HEK293T (cell line): Measurements from ENCODE around the gene CAPZB.

Source experiments
- CTCF ChIA-PET: fragments of 350-600 bp; formaldehyde crosslinking; extraction: SDS; loops from one replicate; lab custom pipeline; 2021; ENCODE audit warnings: antibody characterized with exemption, inconsistent platforms; lab: Yijun Ruan, JAX
- POLR2A ChIA-PET: fragments of 350-600 bp; formaldehyde crosslinking; extraction: SDS; loops from one replicate; lab custom pipeline; 2020; ENCODE audit warnings: antibody characterized with exemption, inconsistent platforms; lab: Yijun Ruan, JAX
- DNase-seq: peaks from one replicate; pipeline ENCODE4 v3.0.0; 2012; ENCODE audit warnings: mixed read lengths; ENCODE audit errors: extremely low spot score
- ARNT ChIP-seq: fragments of 450-650 bp; IDR thresholded peaks from 2 replicates; pipeline ENCODE4 v1.6.1; 2017; ENCODE audit warnings: mild to moderate bottlenecking
- BHLHE40 ChIP-seq: fragments of 450-650 bp; IDR thresholded peaks from 2 replicates; pipeline ENCODE4 v1.6.1; 2016; ENCODE audit warnings: mild to moderate bottlenecking, moderate library complexity, borderline replicate concordance
- CTBP1 ChIP-seq: fragments of 450-650 bp; IDR thresholded peaks from 2 replicates; pipeline ENCODE4 v1.6.1; 2016; ENCODE audit warnings: borderline replicate concordance
- ELF4 ChIP-seq: fragments of 450-650 bp; IDR thresholded peaks from 2 replicates; pipeline ENCODE4 v1.6.1; 2017; ENCODE audit warnings: antibody characterized with exemption
- FOXA1 ChIP-seq: fragments of 450-650 bp; IDR thresholded peaks from 2 replicates; pipeline ENCODE4 v1.6.1; 2016; ENCODE audit warnings: mild to moderate bottlenecking
- FOXK2 ChIP-seq: fragments of 450-650 bp; IDR thresholded peaks from 2 replicates; pipeline ENCODE4 v1.6.1; 2016; ENCODE audit warnings: mild to moderate bottlenecking
- FOXM1 ChIP-seq: fragments of 450-650 bp; IDR thresholded peaks from 2 replicates; pipeline ENCODE4 v1.6.1; 2017; ENCODE audit warnings: mild to moderate bottlenecking, borderline replicate concordance
- HDGF ChIP-seq: fragments of 450-650 bp; IDR thresholded peaks from 2 replicates; pipeline ENCODE4 v1.6.1; 2017; ENCODE audit warnings: antibody characterized with exemption, borderline replicate concordance
- L3MBTL2 ChIP-seq: fragments of 450-650 bp; conservative IDR thresholded peaks from 2 replicates; pipeline ENCODE4 v1.6.1; 2016; ENCODE audit warnings: mild to moderate bottlenecking
- LEF1 ChIP-seq: fragments of 450-650 bp; IDR thresholded peaks from 2 replicates; pipeline ENCODE4 v1.6.1; 2017; ENCODE audit warnings: mild to moderate bottlenecking, borderline replicate concordance
- NFRKB ChIP-seq: fragments of 450-650 bp; IDR thresholded peaks from 2 replicates; pipeline ENCODE4 v1.6.1; 2016; ENCODE audit warnings: mild to moderate bottlenecking, moderate library complexity
- SP1 ChIP-seq: fragments of 450-650 bp; IDR thresholded peaks from 2 replicates; pipeline ENCODE4 v1.6.1; 2017
- SUZ12 ChIP-seq: fragments of 450-650 bp; IDR thresholded peaks from 2 replicates; pipeline ENCODE4 v1.6.1; 2016; ENCODE audit warnings: mild to moderate bottlenecking
- TARDBP ChIP-seq: fragments of 450-650 bp; IDR thresholded peaks from 2 replicates; pipeline ENCODE4 v1.6.1; 2016
- ZNF384 ChIP-seq: fragments of 450-650 bp; IDR thresholded peaks from 2 replicates; pipeline ENCODE4 v1.6.1; 2016
- TF ChIP-seq, protein P1 (sequence below): fragments of 450-650 bp; IDR thresholded peaks from 2 replicates; pipeline ENCODE4 v1.6.1; 2016

CAPZB gene

GRCh38 chr1:19468397-19468956 lies 16.9 kb downstream of the CAPZB start:
- CTCF ChIA-PET: interaction anchor here (1.0 kb wide), 1 partner anchor 19 kb away, joined by 3 read pairs; no protein-coding TSS in a partner anchor
- TF ChIP-seq FOXM1 (no peak), HDGF (no peak), LEF1 (no peak), CTBP1 (no peak), L3MBTL2 (no peak), BHLHE40 (no peak), FOXK2 (no peak), SUZ12 (no peak), FOXA1 (no peak), ZNF384 (no peak), TARDBP (no peak), ARNT (no peak), SP1 (no peak), ELF4 (no peak), NFRKB (no peak)
- TF ChIP-seq, protein P1, sequence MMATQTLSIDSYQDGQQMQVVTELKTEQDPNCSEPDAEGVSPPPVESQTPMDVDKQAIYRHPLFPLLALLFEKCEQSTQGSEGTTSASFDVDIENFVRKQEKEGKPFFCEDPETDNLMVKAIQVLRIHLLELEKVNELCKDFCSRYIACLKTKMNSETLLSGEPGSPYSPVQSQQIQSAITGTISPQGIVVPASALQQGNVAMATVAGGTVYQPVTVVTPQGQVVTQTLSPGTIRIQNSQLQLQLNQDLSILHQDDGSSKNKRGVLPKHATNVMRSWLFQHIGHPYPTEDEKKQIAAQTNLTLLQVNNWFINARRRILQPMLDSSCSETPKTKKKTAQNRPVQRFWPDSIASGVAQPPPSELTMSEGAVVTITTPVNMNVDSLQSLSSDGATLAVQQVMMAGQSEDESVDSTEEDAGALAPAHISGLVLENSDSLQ: no peak
- POLR2A ChIA-PET: no interaction called here
- DNase-seq: no peak

DNA sequence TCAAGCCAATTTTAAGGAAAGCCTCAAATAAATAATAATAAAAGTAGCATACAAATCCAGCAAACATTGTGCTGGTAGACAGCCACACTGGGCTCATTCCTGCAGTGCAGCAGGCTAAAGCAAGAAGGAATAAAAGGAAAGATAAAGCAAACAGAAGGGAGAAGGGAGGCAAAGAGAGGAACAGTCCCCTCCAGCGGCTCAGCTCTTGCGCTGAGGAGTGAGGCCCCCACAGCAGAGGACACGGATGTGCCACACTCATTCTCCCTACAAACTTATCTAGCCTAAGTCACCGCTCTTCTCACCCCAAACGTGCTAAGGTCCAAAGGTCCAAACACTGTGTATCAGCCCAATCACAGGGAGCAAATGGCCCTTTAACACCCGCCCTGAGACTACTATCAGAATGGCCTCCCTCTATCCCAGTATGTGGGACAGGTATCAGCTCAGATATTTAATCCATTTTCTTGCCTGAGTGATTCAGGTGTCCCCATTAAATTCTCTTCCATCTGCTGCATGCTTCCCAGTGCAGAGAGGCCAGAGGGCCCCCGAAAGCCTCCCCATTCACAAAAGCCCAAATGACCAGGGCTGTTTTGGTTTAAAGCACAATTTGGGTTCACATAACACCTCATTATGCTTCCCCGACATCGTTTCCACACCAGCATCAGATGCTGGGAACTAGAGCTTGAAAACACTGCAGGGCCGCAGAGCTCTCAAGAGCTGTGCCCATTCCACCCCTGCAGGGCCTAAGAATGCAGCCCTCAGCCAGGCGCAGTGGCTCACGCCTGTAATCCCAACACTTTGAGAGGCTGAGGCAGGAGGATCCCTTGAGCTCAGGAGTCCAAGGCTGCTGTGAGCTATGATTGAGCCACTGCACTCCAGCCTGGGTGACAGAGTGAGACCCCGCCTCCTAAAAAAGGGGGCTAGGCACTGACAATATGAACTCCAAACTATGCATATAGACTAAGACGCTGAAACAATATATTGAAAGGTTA lies 17.8 kb downstream of the CAPZB start:
- no peak for TF ChIP-seq CTBP1
- TF ChIP-seq, protein P1: no peak
- no peak for TF ChIP-seq L3MBTL2
- TF ChIP-seq BHLHE40: no peak
- no peak for TF ChIP-seq ZNF384
- TF ChIP-seq SUZ12: no peak
- no peak for TF ChIP-seq LEF1
- no peak for TF ChIP-seq ARNT
- no peak for TF ChIP-seq HDGF
- no peak for TF ChIP-seq ELF4
- no peak for TF ChIP-seq FOXA1
- TF ChIP-seq NFRKB: no peak
- no peak for TF ChIP-seq FOXK2
- no peak for TF ChIP-seq FOXM1
- TF ChIP-seq TARDBP: no peak
- TF ChIP-seq SP1: no peak
- POLR2A ChIA-PET: interaction anchor here (1.6 kb wide), 1 partner anchor 9 kb away, joined by 5 read pairs; no protein-coding TSS in a partner anchor
- CTCF ChIA-PET: no interaction called here

GRCh38 chr1:19466112-19466561 lies 19.2 kb downstream of the CAPZB start:
- DNase-seq: no peak
- ChIA-PET CTCF (no interaction called here), POLR2A (interaction anchor here (0.9 to 1.9 kb wide), 4 partner anchors 8 to 132 kb away, joined by 3 to 8 read pairs (median 4); partner anchors contain the start of gene CAPZB)
- TF ChIP-seq, protein P1: no peak
- no peak for TF ChIP-seq ZNF384
- TF ChIP-seq LEF1: no peak
- no peak for TF ChIP-seq HDGF
- TF ChIP-seq FOXM1: no peak
- no peak for TF ChIP-seq CTBP1
- TF ChIP-seq NFRKB: no peak
- TF ChIP-seq FOXK2: no peak
- TF ChIP-seq ARNT: no peak
- TF ChIP-seq ELF4: no peak
- no peak for TF ChIP-seq BHLHE40
- TF ChIP-seq L3MBTL2: no peak
- no peak for TF ChIP-seq TARDBP
- no peak for TF ChIP-seq FOXA1
- TF ChIP-seq SUZ12: no peak
- TF ChIP-seq SP1: no peak

More for the DNA sequence above, 17.8 kb downstream of the CAPZB start:
- no peak for DNase-seq

- TF ChIP-seq BHLHE40: no peak
- TF ChIP-seq ARNT: no peak
- no peak for TF ChIP-seq SUZ12
- TF ChIP-seq ZNF384: no peak
- no peak for TF ChIP-seq FOXA1
- TF ChIP-seq, protein P1: no peak
- TF ChIP-seq FOXM1: no peak
- TF ChIP-seq NFRKB: no peak
- TF ChIP-seq HDGF: no peak
- TF ChIP-seq L3MBTL2: no peak
- no peak for DNase-seq
- POLR2A ChIA-PET: interaction anchor here (0.9 to 1.9 kb wide), 3 partner anchors 21 to 133 kb away, joined by 3 to 8 read pairs (median 3); partner anchors contain the start of gene CAPZB
- CTCF ChIA-PET: no interaction called here
These were observed 19.7 kb downstream of the CAPZB start for GRCh38 chr1:19465650-19466049.
